Neuron (in vitro differentiated cells): ENCODE results near the gene PATJ.
A peak's percentile ranks its signal among the peaks of the same experiment; 100 is the strongest.

ENCODE experiments used
- H2AFZ ChIP-seq: one replicate; pipeline ENCODE4 v1.6.1; 2013; ENCODE audit warnings: low read depth, mild to moderate bottlenecking, inconsistent platforms, low read length, moderate library complexity
- H3K27me3 ChIP-seq: one replicate; pipeline ENCODE4 v1.6.1; 2013; ENCODE audit warnings: low read length; ENCODE audit not compliant: insufficient read depth
- H3K36me3 ChIP-seq: one replicate; pipeline ENCODE4 v1.6.1; 2013; ENCODE audit warnings: low read length; ENCODE audit not compliant: insufficient read depth
- H3K4me1 ChIP-seq: one replicate; pipeline ENCODE4 v1.6.1; 2013; ENCODE audit warnings: low read length; ENCODE audit not compliant: insufficient read depth
- H3K4me3 ChIP-seq: 2 replicates; pipeline ENCODE4 v1.5.1; 2013; ENCODE audit warnings: mild to moderate bottlenecking, low read length, moderate library complexity
- H3K9me3 ChIP-seq: one replicate; pipeline ENCODE4 v1.6.1; 2013; ENCODE audit warnings: low read length

The PATJ gene

GRCh38 chr1:61732726-61733125 is 9.6 kb upstream of the PATJ start:
- Histone ChIP-seq H3K4me3 (no peak overlapping the region), H3K4me1 (no peaks in the 10 kb centered on the region), H3K27me3 (peaks cover 2% of the 10 kb centered on the region), H3K36me3 (no peaks in the 10 kb centered on the region), H2AFZ (no peak overlapping the region), H3K9me3 (no peaks in the 10 kb centered on the region)

- H3K27me3 ChIP-seq = peaks cover 23% of the 10 kb centered on the region
- H3K9me3 ChIP-seq = no peaks in the 10 kb centered on the region
- H3K36me3 ChIP-seq = no peaks in the 10 kb centered on the region
- no peaks in the 10 kb centered on the region for H3K4me1 ChIP-seq
- H3K4me3 ChIP-seq = no peak overlapping the region
- no peak overlapping the region for H2AFZ ChIP-seq
Measured at GRCh38 chr1:61740751-61741700, 1.3 kb upstream of the PATJ start.

- H3K4me1 ChIP-seq = no peaks in the 10 kb centered on the region
- H3K4me3 ChIP-seq = peak overlapping the region; percentile 45
- H3K9me3 ChIP-seq = no peaks in the 10 kb centered on the region
- no peaks in the 10 kb centered on the region for H3K36me3 ChIP-seq
- peaks cover 20% of the 10 kb centered on the region for H3K27me3 ChIP-seq
- H2AFZ ChIP-seq = peak overlapping the region; percentile 92
Measured at GRCh38 chr1:61742620-61743430, 545 bp downstream of the PATJ start.

GRCh38 chr1:61743431-61743705 is 1.1 kb downstream of the PATJ start:
- H3K36me3 ChIP-seq = no peaks in the 10 kb centered on the region
- peak overlapping the region; percentile 45 for H3K4me3 ChIP-seq
- no peaks in the 10 kb centered on the region for H3K9me3 ChIP-seq
- peaks cover 20% of the 10 kb centered on the region for H3K27me3 ChIP-seq
- peak overlapping the region; percentile 92 for H2AFZ ChIP-seq
- no peaks in the 10 kb centered on the region for H3K4me1 ChIP-seq

GRCh38 chr1:61743716-61744580 is 1.7 kb downstream of the PATJ start:
- no peaks in the 10 kb centered on the region for H3K9me3 ChIP-seq
- H3K27me3 ChIP-seq = peaks cover 20% of the 10 kb centered on the region
- no peak overlapping the region for H3K4me3 ChIP-seq
- no peak overlapping the region for H2AFZ ChIP-seq
- no peaks in the 10 kb centered on the region for H3K4me1 ChIP-seq
- no peaks in the 10 kb centered on the region for H3K36me3 ChIP-seq

GRCh38 chr1:61746813-61747212 is 4.5 kb downstream of the PATJ start:
- no peaks in the 10 kb centered on the region for H3K9me3 ChIP-seq
- H2AFZ ChIP-seq = no peak overlapping the region
- peaks cover 14% of the 10 kb centered on the region for H3K27me3 ChIP-seq
- no peak overlapping the region for H3K4me3 ChIP-seq
- no peaks in the 10 kb centered on the region for H3K36me3 ChIP-seq
- H3K4me1 ChIP-seq = no peaks in the 10 kb centered on the region

GRCh38 chr1:61748566-61748965 is 6.3 kb downstream of the PATJ start:
- Histone ChIP-seq H3K4me3 (no peak overlapping the region), H3K9me3 (no peaks in the 10 kb centered on the region), H3K4me1 (no peaks in the 10 kb centered on the region), H3K36me3 (no peaks in the 10 kb centered on the region), H2AFZ (no peak overlapping the region), H3K27me3 (peaks cover 4% of the 10 kb centered on the region)

- no peaks in the 10 kb centered on the region for H3K4me1 ChIP-seq
- H3K4me3 ChIP-seq = no peak overlapping the region
- H3K36me3 ChIP-seq = no peaks in the 10 kb centered on the region
- H2AFZ ChIP-seq = no peak overlapping the region
- no peaks in the 10 kb centered on the region for H3K27me3 ChIP-seq
- H3K9me3 ChIP-seq = no peaks in the 10 kb centered on the region
Measured at GRCh38 chr1:61749574-61749973, 7.3 kb downstream of the PATJ start.

GRCh38 chr1:61752921-61753389 is 10.7 kb downstream of the PATJ start:
- no peaks in the 10 kb centered on the region for H3K36me3 ChIP-seq
- no peaks in the 10 kb centered on the region for H3K4me1 ChIP-seq
- H3K27me3 ChIP-seq = no peaks in the 10 kb centered on the region
- no peak overlapping the region for H2AFZ ChIP-seq
- no peaks in the 10 kb centered on the region for H3K9me3 ChIP-seq
- H3K4me3 ChIP-seq = no peak overlapping the region

GRCh38 chr1:61753998-61754508 is 11.8 kb downstream of the PATJ start:
- Histone ChIP-seq H3K4me3 (no peak overlapping the region), H3K36me3 (no peaks in the 10 kb centered on the region), H3K27me3 (no peaks in the 10 kb centered on the region), H2AFZ (no peak overlapping the region), H3K9me3 (no peaks in the 10 kb centered on the region), H3K4me1 (no peaks in the 10 kb centered on the region)

GRCh38 chr1:61754545-61754944 is 12.3 kb downstream of the PATJ start:
- no peak overlapping the region for H3K4me3 ChIP-seq
- no peaks in the 10 kb centered on the region for H3K36me3 ChIP-seq
- no peaks in the 10 kb centered on the region for H3K9me3 ChIP-seq
- no peaks in the 10 kb centered on the region for H3K27me3 ChIP-seq
- no peak overlapping the region for H2AFZ ChIP-seq
- no peaks in the 10 kb centered on the region for H3K4me1 ChIP-seq

GRCh38 chr1:61756773-61757172 is 14.5 kb downstream of the PATJ start:
- Histone ChIP-seq H3K27me3 (no peaks in the 10 kb centered on the region), H3K9me3 (no peaks in the 10 kb centered on the region), H3K36me3 (no peaks in the 10 kb centered on the region), H3K4me3 (no peak overlapping the region), H2AFZ (no peak overlapping the region), H3K4me1 (no peaks in the 10 kb centered on the region)
